Fibroblast of peridontal ligament (primary cell): ENCODE results near the gene MAP3K3.
"Not testable (repeated sequence)": the region's sequence is repeated elsewhere in the genome, so short reads cannot be mapped to it uniquely, and the experiment has no call there.

Experiments
- DNase-seq: peaks from one replicate; pipeline ENCODE4 v3.0.0-alpha.2; 2010; ENCODE audit errors: extremely low read depth

Gene MAP3K3

DNA sequence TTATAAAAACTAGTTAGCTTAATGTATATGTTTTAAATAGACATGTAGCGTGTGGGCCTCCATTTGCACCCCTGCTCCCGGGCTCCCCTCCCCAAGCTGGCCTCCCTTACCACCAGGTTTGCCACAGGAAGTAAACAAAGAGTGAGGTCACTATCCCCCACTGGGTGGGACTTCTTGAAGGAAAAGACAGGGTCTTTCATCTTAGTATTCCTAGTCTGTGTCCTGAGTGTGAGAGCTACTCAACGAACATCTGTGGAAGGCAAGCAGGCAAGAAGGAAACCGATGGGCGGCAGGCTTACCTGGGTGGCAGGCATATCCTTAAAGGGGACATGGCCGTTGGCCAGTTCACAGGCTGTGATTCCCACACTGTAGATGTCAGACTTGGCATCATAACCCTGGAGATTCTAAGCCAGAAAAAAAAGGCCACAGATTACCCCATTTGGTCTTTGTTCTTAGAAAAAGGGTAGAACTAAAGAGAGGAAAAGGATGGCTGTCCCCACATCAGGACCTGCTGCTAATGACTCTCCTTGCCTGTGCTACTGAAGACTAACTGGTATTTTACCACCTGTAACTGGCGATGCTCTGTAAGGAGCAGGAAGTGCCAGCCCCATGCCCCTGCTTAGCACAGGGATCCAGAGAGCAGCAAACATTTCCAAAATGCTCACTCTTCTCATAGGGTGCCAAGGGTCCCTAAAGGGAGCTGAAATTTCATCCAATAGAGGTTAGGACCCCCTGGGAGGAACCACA, 84.3 kb downstream of the MAP3K3 start:
- no peak for DNase-seq

DNA sequence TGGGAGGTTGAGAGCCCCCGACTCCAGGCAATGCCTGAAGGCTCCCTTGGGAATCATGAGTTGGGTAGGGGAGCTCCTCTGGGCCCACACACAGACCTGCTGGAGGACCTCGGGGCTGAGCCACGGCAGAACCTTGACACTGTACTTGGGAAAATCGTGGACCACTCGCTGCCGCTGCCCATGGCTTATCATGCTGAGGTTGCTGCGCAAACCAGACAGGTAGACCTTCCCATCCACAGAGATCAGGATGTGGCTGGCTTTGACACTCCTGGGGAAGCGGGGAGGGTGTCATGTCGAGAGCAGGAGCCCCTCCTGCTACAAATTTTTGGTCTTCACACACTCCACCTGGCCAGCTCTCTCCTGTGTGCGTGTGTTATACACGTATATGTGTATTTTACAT, 84.9 kb downstream of the MAP3K3 start:
- no peak for DNase-seq

DNA sequence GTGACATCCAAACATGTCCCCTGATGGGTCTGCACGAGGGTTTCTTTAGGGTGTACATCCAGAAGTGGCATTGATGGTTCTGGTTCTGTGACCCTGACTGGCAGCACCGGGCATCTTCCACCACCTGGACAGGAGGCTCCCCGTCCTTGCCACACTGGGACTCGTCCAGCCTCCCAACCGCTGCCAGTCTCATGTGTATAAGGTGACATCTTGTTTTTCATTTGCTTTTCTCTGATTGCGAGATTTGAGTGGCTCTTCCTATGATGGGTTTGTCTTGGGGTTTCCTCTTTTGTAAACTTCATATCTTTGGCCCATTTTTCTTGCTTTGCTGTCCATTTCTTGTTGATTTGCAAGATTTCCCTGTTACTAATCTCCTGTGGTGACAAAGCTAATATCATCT, 86.9 kb downstream of the MAP3K3 start:
- no peak for DNase-seq

DNA sequence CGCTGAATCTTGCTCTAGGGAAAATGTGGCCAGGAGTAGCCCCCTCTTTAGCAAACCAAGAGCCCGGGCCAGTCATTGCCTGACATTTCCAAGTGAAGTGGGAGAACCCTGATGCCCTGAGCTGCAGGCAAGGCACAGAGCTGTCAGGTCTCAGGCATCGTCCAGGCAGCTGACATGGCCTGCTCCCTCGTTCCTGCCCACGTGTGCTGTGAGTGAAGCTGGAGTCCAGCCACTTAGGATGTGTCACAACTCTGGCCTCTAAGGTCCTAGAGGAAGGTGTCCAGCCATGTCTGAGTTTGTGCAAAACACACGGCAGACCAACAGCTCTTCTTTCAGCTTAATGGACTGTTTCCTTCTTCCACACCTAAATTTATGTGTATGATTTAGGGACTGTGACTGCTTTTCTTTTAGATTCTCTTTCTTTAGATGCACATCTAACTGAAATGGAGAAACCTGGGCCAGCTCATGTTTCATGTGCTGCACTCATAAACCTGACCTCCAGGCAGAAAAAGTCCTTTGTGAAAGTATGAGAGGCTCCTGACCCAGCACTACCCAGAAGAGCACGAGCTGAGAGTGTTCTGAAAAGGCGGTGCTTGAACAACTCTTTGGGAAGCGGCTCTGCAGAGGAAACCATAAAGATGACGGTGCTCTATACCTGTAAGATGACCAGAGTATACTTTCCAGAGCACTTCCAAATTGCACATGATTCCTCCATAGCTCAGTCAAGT, 92.5 kb downstream of the MAP3K3 start:
- DNase-seq: no peak

DNA sequence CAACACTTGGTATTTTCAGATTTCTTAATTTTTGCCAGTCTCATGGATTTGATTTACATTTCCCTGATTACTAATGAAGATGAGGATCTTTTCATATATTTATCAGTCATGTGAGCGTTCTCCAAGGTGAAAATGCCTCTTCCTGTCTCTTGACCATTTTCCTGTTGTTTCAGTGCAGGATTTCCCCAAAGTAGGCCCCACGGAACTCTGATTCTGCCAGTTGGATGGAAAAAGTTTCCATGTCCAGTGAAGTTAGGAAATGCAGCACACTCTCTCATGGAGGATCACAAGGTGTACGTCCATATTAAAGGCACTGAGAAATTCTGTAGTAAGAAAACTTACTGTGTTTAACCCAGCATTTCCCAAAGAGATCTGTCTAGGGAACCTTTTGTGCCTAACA, 94.2 kb downstream of the MAP3K3 start:
- DNase-seq: no peak

DNA sequence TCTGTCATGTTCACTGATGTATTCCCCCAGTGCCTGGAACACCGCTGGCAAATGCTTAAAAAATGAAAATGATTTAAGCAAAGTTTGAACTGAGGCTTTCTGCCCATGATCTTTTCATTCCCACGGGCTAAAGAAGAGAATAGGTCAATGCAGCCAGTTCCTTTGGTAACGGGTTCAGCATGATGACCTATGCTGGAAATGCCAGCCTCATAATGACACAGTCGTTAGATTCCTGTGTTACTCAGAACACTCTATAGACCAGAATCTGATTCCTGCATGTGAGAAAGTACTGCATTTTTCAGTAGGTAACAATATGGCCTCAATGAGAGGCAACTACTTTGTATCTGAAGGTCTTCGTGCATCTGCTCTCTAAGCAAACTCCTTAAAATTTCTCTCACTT, 96.8 kb downstream of the MAP3K3 start:
- no peak for DNase-seq

DNA sequence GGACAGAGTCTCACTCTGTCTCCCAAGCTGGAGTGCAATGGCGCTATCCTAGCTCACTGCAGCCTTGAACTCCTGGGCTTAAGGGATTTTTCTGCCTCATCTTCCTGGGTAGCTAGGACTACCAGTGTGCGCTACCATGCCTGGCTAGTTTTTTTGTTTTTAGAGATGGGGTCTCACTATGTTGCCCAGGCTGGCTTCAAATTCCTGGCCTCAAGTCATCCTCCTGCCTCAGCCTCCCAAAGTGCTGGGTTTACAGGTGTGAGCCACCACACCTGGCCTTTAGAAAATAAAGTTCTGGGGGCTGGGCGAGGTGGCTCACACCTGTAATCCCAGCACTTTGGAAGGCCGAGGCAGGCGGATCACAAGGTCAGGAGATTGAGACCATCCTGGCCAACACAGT, 98.0 kb downstream of the MAP3K3 start:
- not testable (repeated sequence) for DNase-seq

DNA sequence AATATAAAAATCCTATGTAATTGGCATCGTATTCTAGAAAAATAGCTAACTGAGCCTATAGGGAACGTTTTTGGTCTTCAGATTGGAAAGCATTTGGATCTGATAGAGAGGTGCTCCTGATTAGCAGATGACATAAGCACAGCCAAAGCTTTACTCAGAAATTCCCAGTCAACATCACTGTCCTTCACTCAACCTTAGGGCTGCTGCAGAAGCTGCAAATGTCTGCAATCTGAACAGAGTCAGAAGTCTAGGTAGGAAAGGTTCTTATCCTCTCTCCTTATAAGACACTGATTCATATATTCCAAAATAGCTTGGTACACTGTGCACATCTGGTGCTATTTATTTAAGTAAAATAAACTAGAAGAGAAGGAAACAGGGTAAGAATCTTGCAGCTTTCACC, 100.2 kb downstream of the MAP3K3 start:
- peak; percentile 53 for DNase-seq

DNA sequence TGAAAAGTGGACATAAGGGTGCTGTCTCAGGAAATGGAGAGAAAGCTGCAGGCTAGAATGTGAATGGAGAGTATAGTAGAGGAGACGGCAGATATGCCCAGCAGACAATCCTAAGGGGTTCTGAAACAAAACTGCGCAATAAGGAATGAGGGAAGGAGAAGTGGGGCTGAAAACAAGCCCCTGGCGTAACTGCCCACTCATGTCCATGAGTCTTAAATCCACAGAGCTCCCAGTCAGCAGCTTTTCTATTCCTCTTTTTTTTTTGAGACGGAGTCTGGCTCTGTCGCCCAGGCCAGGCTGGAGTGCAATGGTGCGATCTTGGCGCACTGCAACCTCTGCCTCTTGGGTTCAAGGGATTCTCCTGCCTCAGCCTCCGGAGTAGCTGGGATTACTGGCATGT, 113.5 kb downstream of the MAP3K3 start:
- DNase-seq: no peak

DNA sequence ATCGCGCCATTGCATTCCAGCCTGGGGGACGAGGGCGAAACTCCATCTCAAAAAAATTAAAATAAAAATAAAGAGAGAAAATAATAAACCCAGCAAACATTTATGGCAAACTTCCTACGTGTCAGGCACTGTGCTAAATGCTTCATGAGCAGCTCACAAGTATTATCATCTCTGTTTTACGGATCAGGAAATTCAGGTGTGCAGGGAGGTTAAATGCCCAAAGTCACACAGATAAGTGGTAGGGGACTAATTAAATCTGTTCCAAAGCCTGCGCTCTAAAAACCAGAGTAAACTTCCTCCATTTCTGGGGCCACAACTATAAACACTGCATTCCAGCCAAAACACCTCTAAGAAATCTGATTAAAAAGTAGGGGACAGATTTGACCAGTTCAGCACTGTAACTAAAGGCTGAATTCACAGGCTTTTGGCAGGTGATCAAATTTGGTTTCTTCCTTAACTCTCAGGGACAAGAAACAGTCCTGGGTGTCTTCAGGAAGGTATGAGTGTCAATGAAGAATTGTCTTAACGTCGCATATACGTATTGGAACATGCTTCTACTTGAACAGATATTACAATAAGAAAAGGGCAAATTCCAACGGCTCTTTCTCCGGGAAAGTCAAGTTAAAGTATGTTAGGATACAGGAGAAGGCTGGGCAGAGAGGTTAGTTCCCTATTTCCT, 118.4 kb downstream of the MAP3K3 start:
- peak; percentile 21 for DNase-seq

DNA sequence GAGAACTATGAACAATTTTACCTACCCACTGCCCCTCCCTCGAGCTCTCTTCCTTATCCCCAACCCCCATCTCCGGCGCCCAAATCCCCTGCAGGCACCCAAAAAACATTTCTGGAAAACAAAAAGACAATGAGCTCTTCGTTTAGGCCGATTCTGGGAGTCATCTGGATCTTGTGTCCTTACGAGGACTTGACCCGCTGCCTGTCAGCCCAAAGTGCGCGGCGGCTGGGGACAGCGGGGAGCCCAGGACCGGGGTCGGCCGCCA, 118.9 kb downstream of the MAP3K3 start:
- no peak for DNase-seq

DNA sequence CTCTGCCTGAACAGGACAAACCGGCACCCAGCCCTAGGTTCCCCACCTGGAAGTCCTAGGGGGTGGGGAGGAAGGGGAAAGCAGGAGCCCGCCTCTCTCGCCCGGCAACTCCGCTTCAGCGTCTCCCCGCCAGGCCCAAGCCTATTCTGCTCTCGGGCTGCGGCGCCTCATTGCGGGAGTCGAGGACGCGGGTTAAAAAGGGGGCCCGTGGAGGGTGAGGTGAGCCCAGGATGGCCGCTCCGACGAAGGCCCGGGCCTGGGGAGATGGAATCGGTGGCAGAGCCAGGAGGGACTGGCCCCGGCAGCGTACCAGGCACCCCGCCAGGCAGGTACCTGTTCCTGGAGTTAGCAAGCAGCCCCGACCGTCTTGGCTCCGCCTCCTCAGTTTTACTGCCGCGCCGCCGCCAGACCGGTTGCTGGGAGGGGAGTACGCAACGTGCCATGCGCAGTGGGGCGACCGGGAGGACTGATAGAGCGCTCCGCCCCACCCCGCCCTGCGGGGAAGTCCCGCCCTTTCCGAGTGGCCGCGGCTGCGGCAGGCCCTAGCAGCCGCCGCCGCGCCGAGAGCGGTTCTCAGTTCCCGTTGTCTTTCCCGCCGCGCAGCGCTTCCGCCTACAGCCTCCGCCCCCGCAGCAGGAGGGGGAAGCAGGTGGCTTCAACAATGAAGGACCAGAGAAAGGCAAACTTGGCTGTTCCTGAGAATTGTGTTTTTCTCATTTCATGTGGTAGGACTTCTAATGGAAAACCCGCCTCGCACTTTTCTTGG, 119.4 kb downstream of the MAP3K3 start, which contains the start of gene STRADA:
Gene STRADA, minus strand, starts transcription at position 392 of the 766 bp plus-strand sequence. CDS start 13,430 bp downstream, outside the sequence.
- DNase-seq: peak; percentile 91
